Hepatic stellate cell (primary cell): Measurements from ENCODE around the gene HNRNPK.

ENCODE experiments used
- DNase-seq: peaks from one replicate; pipeline ENCODE4 v3.0.0; 2011; ENCODE audit warnings: low spot score

HNRNPK gene

DNA sequence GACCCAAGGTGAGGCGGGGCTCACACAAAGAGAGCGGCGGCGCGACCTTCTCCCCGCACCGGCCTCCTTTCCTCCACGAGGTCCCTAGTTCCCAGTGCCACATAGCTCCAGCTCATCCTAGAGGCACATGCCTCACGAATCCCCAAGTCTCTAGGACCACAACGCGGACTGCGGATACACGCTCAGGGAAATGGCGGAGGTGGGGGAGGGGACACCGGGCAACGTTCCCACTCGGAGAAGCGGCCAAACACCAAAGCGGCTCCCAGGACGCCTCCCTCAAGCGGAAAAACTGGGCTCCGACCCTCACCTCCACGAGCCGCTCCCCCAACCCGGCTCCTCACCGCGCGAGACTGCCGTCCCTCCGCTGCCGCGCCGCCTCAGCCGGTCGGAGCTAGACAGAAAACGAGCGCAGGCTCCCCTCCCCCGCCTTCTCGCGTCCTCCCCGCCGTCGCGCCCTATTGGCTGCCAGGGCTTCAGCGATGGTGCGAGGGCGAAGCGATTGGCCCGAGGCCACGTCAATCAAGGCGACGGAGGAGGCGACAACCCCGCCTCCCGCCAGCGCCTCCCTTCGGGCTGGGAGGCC is at the start of gene HNRNPK:
TSS of gene HNRNPK (minus strand) at position 404 of the 583 bp plus-strand sequence. CDS start 1,963 bp downstream, outside the sequence.
- DNase-seq = peak; percentile 99

DNA sequence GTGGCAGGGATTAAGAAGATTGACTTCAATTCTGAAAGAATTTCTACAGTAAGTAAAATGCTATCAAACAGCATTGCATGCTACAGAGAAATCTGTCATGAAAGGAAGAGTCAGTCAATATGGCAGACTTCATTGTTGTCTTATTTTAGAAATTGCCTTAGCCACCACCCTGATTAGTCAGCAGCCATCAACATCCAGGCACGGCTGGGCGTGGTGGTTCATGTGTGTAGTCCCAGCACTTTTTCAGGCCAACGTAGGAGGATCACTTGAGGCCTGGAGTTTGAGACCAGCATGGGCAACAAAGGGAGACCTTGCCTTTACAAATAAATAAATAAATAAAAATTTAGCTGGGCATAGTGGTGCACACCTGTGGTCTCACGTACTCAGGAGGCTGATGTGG is 47.2 kb upstream of the HNRNPK start:
- DNase-seq = no peak

DNA sequence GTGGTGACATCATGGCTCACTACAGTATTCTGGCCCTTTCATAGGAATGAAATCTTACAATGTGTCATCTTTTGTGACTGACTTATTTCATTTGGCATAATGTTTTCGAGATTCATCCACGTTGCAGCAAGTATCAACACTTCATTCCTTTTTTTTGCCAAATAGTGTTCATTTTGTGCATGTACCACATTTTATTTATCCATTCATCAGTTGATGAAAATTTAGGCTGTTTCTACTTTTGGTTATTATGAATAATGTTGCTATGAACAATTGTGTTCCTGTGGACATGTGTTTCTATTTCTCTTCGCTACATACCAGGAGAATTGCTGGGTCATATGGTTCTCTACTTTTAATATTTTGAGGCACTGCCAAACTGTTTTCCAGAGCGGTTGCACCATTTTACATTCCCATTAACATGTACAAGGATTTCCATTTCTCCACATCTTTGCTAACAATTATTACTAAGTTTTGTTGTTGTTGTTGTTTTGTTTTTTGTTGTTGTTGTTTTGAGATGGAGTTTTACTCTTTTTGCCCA is 44.1 kb upstream of the HNRNPK start:
- no peak for DNase-seq

DNA sequence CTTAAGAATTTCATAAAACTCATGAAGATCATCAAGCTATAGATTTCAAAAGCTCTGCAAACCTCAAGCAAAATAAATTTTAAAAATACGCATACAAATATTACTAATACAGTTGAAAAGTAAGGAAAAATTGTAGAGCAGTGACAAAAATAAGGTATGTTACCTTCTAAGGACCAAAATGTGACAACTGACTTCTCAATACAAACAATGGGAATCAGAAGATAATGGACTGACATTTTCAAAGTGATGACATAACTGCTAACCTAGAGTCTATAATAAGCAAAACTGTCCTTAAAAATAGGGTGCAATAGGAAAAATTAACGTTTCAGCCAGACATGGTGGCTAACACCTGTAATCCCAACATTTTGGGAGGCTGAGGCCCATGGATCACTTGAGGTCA is 27.6 kb upstream of the HNRNPK start:
- no peak for DNase-seq

DNA sequence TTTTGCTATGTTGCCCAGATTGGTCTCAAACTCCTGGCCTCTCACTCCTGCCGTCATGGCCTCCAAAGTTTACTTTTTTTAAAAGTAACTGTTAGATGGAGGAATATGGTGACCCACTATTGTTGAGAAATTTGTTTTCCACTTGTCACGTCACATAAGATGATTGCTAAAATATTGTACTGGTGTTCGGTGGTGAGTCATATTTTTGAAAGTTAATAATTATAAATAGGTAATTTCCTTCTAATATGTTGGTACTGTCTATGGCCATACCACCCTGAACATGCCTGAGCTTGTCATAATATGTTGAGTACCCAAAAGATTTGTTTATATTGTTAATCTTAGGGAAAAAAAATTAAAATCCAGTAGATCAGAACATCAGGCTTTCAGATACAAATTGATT is 23.2 kb upstream of the HNRNPK start:
- DNase-seq = no peak

GRCh38 chr9:84002344-84002743 is 22.3 kb upstream of the HNRNPK start:
- no peak for DNase-seq

- no peak for DNase-seq
These were observed 21.6 kb upstream of the HNRNPK start for GRCh38 chr9:84001621-84002020.

- no peak for DNase-seq
These were observed 20.2 kb upstream of the HNRNPK start for GRCh38 chr9:84000186-84000585.

- DNase-seq = no peak
These were observed 19.3 kb upstream of the HNRNPK start for GRCh38 chr9:83999141-83999918.

- DNase-seq = no peak
These were observed 16.1 kb upstream of the HNRNPK start for GRCh38 chr9:83996126-83996525.

DNA sequence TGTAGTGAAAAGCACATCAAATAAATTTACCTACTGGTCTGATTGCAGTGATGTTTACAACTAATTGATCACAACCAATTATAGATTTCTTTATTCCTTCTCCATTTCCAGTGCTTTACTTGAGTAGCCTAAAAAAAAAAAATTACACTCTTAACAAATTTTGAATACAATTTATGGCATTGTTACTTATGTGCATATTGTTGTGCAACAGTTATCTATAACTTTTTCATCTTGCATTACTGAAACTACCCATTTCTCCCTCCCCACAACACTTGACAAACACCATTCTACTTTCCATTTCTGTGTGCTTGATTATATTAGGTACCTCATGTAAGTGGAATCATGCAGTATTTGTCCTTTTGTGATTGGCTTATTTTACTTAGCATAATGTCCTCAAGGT is 12.9 kb upstream of the HNRNPK start:
- DNase-seq = no peak

- DNase-seq = no peak
These were observed 12.4 kb upstream of the HNRNPK start for GRCh38 chr9:83992407-83992806.

DNA sequence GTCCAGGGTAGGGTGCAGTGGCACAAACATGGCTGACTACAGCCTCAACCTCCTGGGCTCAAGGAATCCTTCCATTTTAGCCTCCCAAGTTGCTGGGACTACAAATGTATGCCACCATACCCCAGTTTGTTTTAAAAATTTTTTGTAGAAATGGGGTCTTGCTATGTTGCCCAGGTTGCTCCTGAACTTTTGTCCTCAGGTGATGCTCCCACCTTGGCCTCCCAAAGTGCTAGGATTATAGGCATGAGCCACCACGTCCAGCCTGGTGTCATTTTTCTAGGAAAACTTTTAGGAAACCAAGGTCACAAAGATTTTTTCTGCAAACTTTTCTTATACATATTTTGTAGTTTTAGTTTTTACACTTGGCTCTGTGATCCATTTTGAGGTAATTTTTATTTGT is 11.3 kb upstream of the HNRNPK start:
- DNase-seq = no peak

DNA sequence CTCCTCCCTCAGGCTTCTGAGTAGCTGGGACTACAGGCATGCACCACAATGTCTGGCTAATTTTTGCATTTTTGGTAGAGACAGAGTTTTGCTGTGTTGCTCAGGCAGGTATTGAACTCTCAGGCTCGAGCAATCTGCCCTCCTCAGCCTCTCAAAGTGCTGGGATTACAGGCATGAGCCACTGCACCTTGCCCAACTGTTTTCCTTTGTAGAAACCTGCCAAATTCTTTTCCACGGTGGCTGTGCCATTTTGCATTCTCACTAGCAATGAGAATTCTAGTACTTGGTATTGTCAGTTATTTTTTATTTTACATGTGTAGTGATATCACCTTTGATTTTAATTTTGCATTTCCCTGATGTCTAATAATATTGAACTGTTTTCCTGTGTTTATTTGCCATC is 8.4 kb upstream of the HNRNPK start:
- DNase-seq = no peak

GRCh38 chr9:83987402-83987791 is 7.4 kb upstream of the HNRNPK start:
- DNase-seq = no peak

- DNase-seq = no peak
These were observed 6.9 kb upstream of the HNRNPK start for GRCh38 chr9:83986765-83987401.

DNA sequence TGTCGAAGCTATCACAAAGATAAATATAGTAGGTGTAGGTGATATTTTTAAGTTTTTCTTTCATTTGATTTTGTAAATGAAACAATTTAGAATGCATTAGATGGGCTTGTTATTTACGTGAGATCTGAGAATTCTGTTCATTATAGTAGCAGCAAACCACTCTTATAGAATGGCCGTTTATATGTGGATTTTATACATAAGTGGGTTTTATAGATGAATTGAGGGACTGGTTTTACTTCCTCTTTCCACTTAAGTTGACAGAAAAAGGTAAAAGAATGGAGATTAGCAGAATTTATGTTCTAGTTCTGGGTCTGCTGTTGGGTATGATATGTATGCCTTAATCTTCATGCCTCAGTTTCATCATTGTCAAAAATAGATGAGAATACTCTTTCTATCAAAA is 6.2 kb upstream of the HNRNPK start:
- no peak for DNase-seq

DNA sequence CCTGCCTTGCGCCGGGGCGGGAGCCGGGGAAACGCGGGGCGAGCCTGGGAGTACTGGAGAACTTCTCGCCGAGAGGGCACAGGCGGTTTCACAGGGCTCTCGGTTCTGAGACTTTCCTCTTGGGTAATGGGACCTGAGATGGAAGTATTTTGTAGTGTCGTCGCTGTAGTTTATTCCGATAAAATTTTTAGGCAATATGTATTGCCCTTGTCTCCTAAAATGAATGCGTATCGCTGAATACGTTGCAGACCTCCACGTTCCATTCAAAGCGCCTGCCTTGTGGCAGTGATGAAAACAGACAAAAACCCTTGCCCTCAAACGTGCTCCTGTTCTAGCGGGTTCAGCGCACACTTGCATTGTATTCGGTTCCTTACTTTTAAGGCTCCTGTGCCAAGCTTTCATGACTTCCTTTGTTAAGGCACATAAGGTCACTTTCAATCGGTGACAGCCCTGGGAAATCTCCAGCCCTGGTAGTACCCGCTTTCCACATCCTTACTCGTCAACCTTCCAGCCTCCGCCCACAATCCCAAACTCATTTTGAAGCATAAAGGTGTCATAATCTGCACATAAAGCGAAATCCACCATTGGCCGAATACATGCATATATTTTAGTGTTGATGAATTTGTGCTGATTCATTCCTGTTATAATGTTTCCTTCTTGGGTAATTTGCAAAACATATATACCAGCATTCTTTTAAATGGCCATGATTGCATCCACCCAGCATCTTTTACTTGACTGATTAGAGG is 1.3 kb upstream of the HNRNPK start:
- peak; percentile 28 for DNase-seq

DNA sequence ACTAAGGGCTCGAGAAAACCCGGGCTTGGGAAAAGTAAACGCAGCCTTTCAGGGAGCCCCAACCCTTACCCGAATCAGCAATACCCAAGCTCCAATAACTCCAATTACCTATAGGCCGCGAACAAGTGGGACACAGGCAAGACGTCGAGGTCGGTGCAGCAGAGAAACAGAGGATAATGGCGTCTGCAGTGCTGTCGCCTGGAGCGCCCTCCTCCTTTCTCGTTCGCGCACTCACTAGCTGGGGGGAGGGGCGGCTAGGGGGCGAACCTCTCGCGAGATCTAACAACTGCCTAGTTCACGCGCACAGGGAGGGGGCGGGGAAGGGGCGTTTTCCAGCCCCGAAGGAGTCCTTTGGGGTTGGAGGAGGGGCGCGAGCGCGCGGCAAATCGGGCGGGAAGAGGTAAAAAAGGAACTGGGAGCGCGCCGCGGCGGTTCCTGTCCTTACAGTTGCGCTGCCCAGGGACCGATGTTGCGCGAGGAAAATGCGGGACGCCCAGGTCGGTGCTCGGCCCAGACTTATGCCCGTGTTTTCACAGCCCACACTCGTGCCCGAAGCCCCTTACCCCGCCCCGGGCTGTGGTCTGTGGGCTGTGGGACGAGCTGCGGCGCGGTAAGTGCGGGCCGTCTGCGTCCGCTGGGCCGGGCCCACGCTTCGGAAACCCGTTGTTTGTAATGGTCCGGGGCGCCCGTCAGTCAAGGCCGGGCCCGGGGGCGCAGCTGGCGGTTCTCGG is 545 bp upstream of the HNRNPK start, which contains the start of gene RMI1:
TSS of gene RMI1 (plus strand) at position 411 of the 731 bp plus-strand sequence. CDS start 20,182 bp downstream, outside the sequence.
- DNase-seq = peak; percentile 94

GRCh38 chr9:83978992-83979811 is 813 bp downstream of the HNRNPK start:
- DNase-seq = peak; percentile 84

GRCh38 chr9:83977196-83977595 is 2.8 kb downstream of the HNRNPK start:
- DNase-seq = no peak
